ENCODE measurements around the gene NPIPB6.

- TF ChIP-seq CTCF (IDR thresholded peaks at IDR 0.05) (no peak), EZH2 (IDR thresholded peaks at IDR 0.05; ENCODE audit: borderline replicate concordance, insufficient read depth, low read depth, low read length, poor library complexity, severe bottlenecking) (no peak)
These were observed 66.0 kb downstream of the NPIPB6 start for GRCh38 chr16:28297308-28297707.

Measured in B cell (primary cell).